Endothelial cell of umbilical vein (primary cell): ENCODE results near the gene SLC44A1.

Source experiments
- EZH2 ChIP-seq: IDR thresholded peaks from 2 replicates; pipeline ENCODE4 v1.6.1; 2012; ENCODE audit warnings: borderline replicate concordance, low read depth, mild to moderate bottlenecking, moderate library complexity, low read length, inconsistent platforms; ENCODE audit not compliant: severe bottlenecking
- FOS ChIP-seq: IDR thresholded peaks from 2 replicates; pipeline ENCODE4 v1.6.1; 2011; ENCODE audit warnings: mild to moderate bottlenecking, low read length, moderate library complexity, borderline replicate concordance; ENCODE audit not compliant: insufficient read depth
- GATA2 ChIP-seq: IDR thresholded peaks from 2 replicates; pipeline ENCODE4 v1.7.0; 2011; ENCODE audit warnings: low read depth, mild to moderate bottlenecking, moderate library complexity, mixed read lengths, low read length; ENCODE audit not compliant: insufficient read length, insufficient read depth
- JUN ChIP-seq: IDR thresholded peaks from 2 replicates; pipeline ENCODE4 v1.6.1; 2011; ENCODE audit warnings: borderline replicate concordance, low read depth; ENCODE audit not compliant: insufficient read length, insufficient read depth
- MYC ChIP-seq: IDR thresholded peaks from one replicate; pipeline ENCODE4 v1.6.1; 2011; ENCODE audit warnings: mild to moderate bottlenecking, low read depth, low read length
- POLR2A ChIP-seq: IDR thresholded peaks from 2 replicates; pipeline ENCODE4 v1.6.1; 2012; ENCODE audit warnings: low read depth, mild to moderate bottlenecking, control low read depth, low read length
- POLR2AphosphoS5 ChIP-seq: IDR thresholded peaks from 2 replicates; pipeline ENCODE4 v1.6.1; 2012; ENCODE audit warnings: low read depth, mild to moderate bottlenecking, control low read depth, low read length, moderate library complexity; ENCODE audit not compliant: insufficient read depth
- TF ChIP-seq, protein P1 (sequence below), 2 donors: IDR thresholded peaks; 1 replicate in 1 of 2; 2 replicates in 1 of 2; pipeline ENCODE4 v1.5.1; 2011; ENCODE audit warnings: low read length in 2 of 2, mild to moderate bottlenecking in 2 of 2, moderate library complexity in 2 of 2, control low read depth in 1 of 2, inconsistent platforms in 1 of 2, low read depth in 1 of 2; ENCODE audit not compliant: insufficient read depth in 1 of 2; ENCODE audit errors: extremely low read depth in 1 of 2
- TF ChIP-seq, protein P2 (sequence below): IDR thresholded peaks from 2 replicates; pipeline ENCODE4 v1.6.1; 2011; ENCODE audit not compliant: insufficient read depth, insufficient read length

DNA sequence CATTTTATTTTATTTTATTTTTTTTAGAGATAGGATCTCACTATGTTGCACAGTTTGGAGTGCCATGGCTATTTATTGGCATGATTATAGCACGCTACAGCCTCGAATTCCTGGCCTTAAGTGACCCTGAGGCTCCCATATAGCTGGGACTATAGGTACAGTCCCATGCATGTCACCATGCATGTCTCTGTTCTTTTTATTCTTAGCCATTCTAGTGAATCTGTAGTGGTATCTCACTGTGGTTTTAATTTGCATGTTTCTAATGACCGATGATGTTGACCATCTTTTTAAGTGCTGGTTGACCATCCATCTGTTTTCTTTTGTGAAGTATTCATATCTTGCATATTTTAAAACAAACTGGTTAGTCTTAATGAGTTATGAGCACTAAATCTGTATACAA lies 76.1 kb downstream of the SLC44A1 start:
- TF ChIP-seq, protein P1, sequence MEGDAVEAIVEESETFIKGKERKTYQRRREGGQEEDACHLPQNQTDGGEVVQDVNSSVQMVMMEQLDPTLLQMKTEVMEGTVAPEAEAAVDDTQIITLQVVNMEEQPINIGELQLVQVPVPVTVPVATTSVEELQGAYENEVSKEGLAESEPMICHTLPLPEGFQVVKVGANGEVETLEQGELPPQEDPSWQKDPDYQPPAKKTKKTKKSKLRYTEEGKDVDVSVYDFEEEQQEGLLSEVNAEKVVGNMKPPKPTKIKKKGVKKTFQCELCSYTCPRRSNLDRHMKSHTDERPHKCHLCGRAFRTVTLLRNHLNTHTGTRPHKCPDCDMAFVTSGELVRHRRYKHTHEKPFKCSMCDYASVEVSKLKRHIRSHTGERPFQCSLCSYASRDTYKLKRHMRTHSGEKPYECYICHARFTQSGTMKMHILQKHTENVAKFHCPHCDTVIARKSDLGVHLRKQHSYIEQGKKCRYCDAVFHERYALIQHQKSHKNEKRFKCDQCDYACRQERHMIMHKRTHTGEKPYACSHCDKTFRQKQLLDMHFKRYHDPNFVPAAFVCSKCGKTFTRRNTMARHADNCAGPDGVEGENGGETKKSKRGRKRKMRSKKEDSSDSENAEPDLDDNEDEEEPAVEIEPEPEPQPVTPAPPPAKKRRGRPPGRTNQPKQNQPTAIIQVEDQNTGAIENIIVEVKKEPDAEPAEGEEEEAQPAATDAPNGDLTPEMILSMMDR (IDR thresholded peaks at IDR 0.05; ENCODE audit: extremely low read depth in 1 of 2, insufficient read depth in 1 of 2, low read depth in 1 of 2, low read length in 2 of 2), result no peak
- TF ChIP-seq POLR2A, result no peak
- TF ChIP-seq MYC, result no peak
- TF ChIP-seq JUN, result no peak
- TF ChIP-seq POLR2AphosphoS5, result no peak
- TF ChIP-seq GATA2, result no peak
- no peak for TF ChIP-seq EZH2
- TF ChIP-seq, protein P2, sequence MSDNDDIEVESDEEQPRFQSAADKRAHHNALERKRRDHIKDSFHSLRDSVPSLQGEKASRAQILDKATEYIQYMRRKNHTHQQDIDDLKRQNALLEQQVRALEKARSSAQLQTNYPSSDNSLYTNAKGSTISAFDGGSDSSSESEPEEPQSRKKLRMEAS, result no peak
- TF ChIP-seq FOS, result no peak
